ENCODE results near the gene KIF6.

Gene KIF6

GRCh38 chr6:39380837-39381549, 344.2 kb downstream of the KIF6 start:
- no peak for DNase-seq (ENCODE audit: low read depth)
- H3K4me3 ChIP-seq (ENCODE audit: low read depth, low read length) = no peak overlapping the region
- no peak for TF ChIP-seq CTCF (IDR thresholded peaks at IDR 0.05; ENCODE audit: insufficient read depth, low read depth, low read length, missing control alignments)

GRCh38 chr6:39378960-39379425, 346.2 kb downstream of the KIF6 start:
- DNase-seq (ENCODE audit: low read depth) = no peak
- no peak for TF ChIP-seq CTCF (IDR thresholded peaks at IDR 0.05; ENCODE audit: insufficient read depth, low read depth, low read length, missing control alignments)
- H3K4me3 ChIP-seq (ENCODE audit: low read depth, low read length) = no peak overlapping the region

GRCh38 chr6:39378175-39378959, 346.8 kb downstream of the KIF6 start:
- DNase-seq (ENCODE audit: low read depth) = no peak
- no peak for TF ChIP-seq CTCF (IDR thresholded peaks at IDR 0.05; ENCODE audit: insufficient read depth, low read depth, low read length, missing control alignments)
- no peak overlapping the region for H3K4me3 ChIP-seq (ENCODE audit: low read depth, low read length)

- TF ChIP-seq CTCF (IDR thresholded peaks at IDR 0.05; ENCODE audit: insufficient read depth, low read depth, low read length, missing control alignments) = peak; percentile 52
- H3K4me3 ChIP-seq (ENCODE audit: low read depth, low read length) = no peak overlapping the region
- peak; percentile 48 for DNase-seq (ENCODE audit: low read depth)
These were observed 347.7 kb downstream of the KIF6 start for GRCh38 chr6:39377539-39377950.

- no peak for TF ChIP-seq CTCF (IDR thresholded peaks at IDR 0.05; ENCODE audit: insufficient read depth, low read depth, low read length, missing control alignments)
- DNase-seq (ENCODE audit: low read depth) = no peak
These were observed 349.8 kb downstream of the KIF6 start for GRCh38 chr6:39375405-39375804.

GRCh38 chr6:39370390-39370789, 354.8 kb downstream of the KIF6 start:
- no peak for DNase-seq (ENCODE audit: low read depth)
- no peak overlapping the region for H3K4me3 ChIP-seq (ENCODE audit: low read depth, low read length)
- no peak for TF ChIP-seq CTCF (IDR thresholded peaks at IDR 0.05; ENCODE audit: insufficient read depth, low read depth, low read length, missing control alignments)

More at GRCh38 chr6:39375405-39375804, 349.8 kb downstream of the KIF6 start:
- H3K4me3 ChIP-seq (ENCODE audit: low read depth, low read length) = no peak overlapping the region
